Measurements from ENCODE around the gene IGF1R.

Gene IGF1R

DNA sequence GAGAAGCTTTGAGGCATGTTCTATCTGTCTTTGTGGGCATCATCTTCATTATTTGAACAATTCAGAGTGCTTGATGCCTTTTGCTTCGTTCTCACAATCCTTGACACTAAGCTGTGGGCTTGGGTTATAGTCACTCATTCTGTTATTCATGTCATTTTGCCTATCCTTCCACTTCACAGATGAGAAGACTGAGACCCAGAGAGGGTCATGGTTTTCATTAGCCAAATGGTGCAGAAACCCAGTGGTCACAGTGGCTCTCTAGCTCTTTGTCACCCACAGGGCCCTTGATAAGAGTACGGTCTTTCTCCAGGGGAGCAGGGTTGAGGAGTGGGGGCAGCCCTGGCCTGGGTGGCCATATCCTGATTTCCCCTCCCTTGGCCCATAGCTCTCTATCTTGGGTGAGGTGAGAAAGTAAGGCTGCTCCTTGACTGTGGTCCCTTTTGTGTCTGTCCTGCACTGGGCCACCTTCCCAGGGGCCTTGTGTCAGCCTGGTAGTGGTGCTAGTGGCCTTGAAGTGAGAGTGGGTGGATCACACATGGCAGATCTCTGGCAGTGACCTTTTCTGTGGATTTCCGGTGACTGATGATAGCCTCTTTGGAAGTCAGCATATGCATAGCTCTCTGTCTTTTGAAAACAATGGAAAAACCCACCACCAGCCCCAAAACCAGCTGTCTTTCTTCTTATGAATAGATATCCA is 130.1 kb downstream of the IGF1R start:
- Histone ChIP-seq H3K27me3 (ENCODE audit: control insufficient read depth in 5 of 5, insufficient read depth in 4 of 5, low read length in 5 of 5) (no peaks in the 10 kb centered on the region), H3K9me3 (ENCODE audit: control insufficient read depth in 5 of 5, low read length in 5 of 5) (no peaks in the 10 kb centered on the region), H3K4me1 (ENCODE audit: control insufficient read depth in 5 of 5, insufficient read depth in 5 of 5, low read length in 5 of 5) (peaks cover 0 to 8% (median 0%) of the 10 kb centered on the region in 5 donors), H3K9ac (ENCODE audit: low read length in 5 of 5) (no peak overlapping the region), H3K27ac (ENCODE audit: low read depth, low read length) (no peak overlapping the region), H3K4me3 (ENCODE audit: low read depth in 1 of 5, low read length in 5 of 5) (no peak overlapping the region), H3K36me3 (ENCODE audit: control insufficient read depth in 5 of 5, insufficient read depth in 5 of 5, low read length in 5 of 5) (no peaks in the 10 kb centered on the region)

DNA sequence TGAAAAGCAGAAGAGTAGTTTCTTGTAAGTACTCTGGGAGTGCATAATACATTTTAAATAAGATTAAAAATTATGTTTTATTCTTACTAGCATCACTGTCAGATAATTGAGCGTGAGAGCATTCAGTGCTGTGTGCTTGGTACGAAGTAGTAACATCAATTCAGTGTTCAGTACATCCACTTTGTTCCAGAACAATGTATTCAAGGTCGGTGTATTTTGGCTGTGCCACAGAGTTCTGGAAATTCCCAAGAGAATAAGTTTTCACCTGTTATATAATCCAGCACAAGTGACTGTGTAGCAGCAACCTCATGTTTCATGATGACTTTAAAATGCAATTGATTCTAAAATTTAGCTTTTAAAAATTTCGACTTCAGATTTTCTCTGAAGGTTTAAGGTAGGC is 130.6 kb downstream of the IGF1R start:
- Histone ChIP-seq H3K27me3 (ENCODE audit: control insufficient read depth in 5 of 5, insufficient read depth in 4 of 5, low read length in 5 of 5) (no peaks in the 10 kb centered on the region), H3K36me3 (ENCODE audit: control insufficient read depth in 5 of 5, insufficient read depth in 5 of 5, low read length in 5 of 5) (no peaks in the 10 kb centered on the region), H3K27ac (ENCODE audit: low read depth, low read length) (no peak overlapping the region), H3K4me1 (ENCODE audit: control insufficient read depth in 5 of 5, insufficient read depth in 5 of 5, low read length in 5 of 5) (peaks cover 0 to 5% (median 0%) of the 10 kb centered on the region in 5 donors), H3K9me3 (ENCODE audit: control insufficient read depth in 5 of 5, low read length in 5 of 5) (no peaks in the 10 kb centered on the region), H3K4me3 (ENCODE audit: low read depth in 1 of 5, low read length in 5 of 5) (no peak overlapping the region), H3K9ac (ENCODE audit: low read length in 5 of 5) (no peak overlapping the region)

GRCh38 chr15:98779463-98780071 is 131.2 kb downstream of the IGF1R start:
- Histone ChIP-seq H3K9me3 (ENCODE audit: control insufficient read depth in 5 of 5, low read length in 5 of 5) (no peaks in the 10 kb centered on the region), H3K36me3 (ENCODE audit: control insufficient read depth in 5 of 5, insufficient read depth in 5 of 5, low read length in 5 of 5) (no peaks in the 10 kb centered on the region), H3K4me1 (ENCODE audit: control insufficient read depth in 5 of 5, insufficient read depth in 5 of 5, low read length in 5 of 5) (peaks cover 0 to 5% (median 0%) of the 10 kb centered on the region in 5 donors), H3K9ac (ENCODE audit: low read length in 5 of 5) (no peak overlapping the region), H3K27ac (ENCODE audit: low read depth, low read length) (no peak overlapping the region), H3K4me3 (ENCODE audit: low read depth in 1 of 5, low read length in 5 of 5) (no peak overlapping the region), H3K27me3 (ENCODE audit: control insufficient read depth in 5 of 5, insufficient read depth in 4 of 5, low read length in 5 of 5) (no peaks in the 10 kb centered on the region)

- H3K36me3 ChIP-seq (ENCODE audit: control insufficient read depth in 5 of 5, insufficient read depth in 5 of 5, low read length in 5 of 5), result no peaks in the 10 kb centered on the region
- H3K4me3 ChIP-seq (ENCODE audit: low read depth in 1 of 5, low read length in 5 of 5), result no peak overlapping the region
- no peak overlapping the region for H3K9ac ChIP-seq (ENCODE audit: low read length in 5 of 5)
- no peak overlapping the region for H3K27ac ChIP-seq (ENCODE audit: low read depth, low read length)
- H3K27me3 ChIP-seq (ENCODE audit: control insufficient read depth in 5 of 5, insufficient read depth in 4 of 5, low read length in 5 of 5), result no peaks in the 10 kb centered on the region
- peaks cover 0 to 5% (median 0%) of the 10 kb centered on the region in 5 donors for H3K4me1 ChIP-seq (ENCODE audit: control insufficient read depth in 5 of 5, insufficient read depth in 5 of 5, low read length in 5 of 5)
- H3K9me3 ChIP-seq (ENCODE audit: control insufficient read depth in 5 of 5, low read length in 5 of 5), result no peaks in the 10 kb centered on the region
These were observed 133.5 kb downstream of the IGF1R start for GRCh38 chr15:98781838-98782237.

DNA sequence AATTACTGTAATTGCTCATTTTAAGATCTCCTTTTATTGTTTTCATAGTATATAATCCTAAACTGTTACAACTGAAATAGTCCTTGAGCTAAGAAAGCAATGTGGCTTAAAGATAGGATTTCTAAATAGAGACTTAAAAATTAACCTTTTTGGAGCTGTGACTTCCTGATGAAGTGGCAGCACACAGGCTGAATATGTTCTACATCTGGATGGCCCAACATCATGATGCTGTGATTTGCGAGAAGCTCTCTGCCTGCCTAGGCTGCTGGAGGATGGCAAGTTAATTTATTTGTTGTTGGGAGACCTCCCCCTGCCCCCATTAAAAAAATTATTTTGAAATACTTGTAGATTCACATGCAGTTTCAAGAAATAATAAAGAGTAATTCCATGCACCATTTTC is 134.5 kb downstream of the IGF1R start:
- H3K36me3 ChIP-seq (ENCODE audit: control insufficient read depth in 5 of 5, insufficient read depth in 5 of 5, low read length in 5 of 5), result no peaks in the 10 kb centered on the region
- H3K9ac ChIP-seq (ENCODE audit: low read length in 5 of 5), result no peak overlapping the region
- H3K9me3 ChIP-seq (ENCODE audit: control insufficient read depth in 5 of 5, low read length in 5 of 5), result no peaks in the 10 kb centered on the region
- peaks cover 0 to 5% (median 0%) of the 10 kb centered on the region in 5 donors for H3K4me1 ChIP-seq (ENCODE audit: control insufficient read depth in 5 of 5, insufficient read depth in 5 of 5, low read length in 5 of 5)
- no peaks in the 10 kb centered on the region for H3K27me3 ChIP-seq (ENCODE audit: control insufficient read depth in 5 of 5, insufficient read depth in 4 of 5, low read length in 5 of 5)
- H3K27ac ChIP-seq (ENCODE audit: low read depth, low read length), result no peak overlapping the region
- H3K4me3 ChIP-seq (ENCODE audit: low read depth in 1 of 5, low read length in 5 of 5), result no peak overlapping the region

GRCh38 chr15:98785431-98785806 is 137.1 kb downstream of the IGF1R start:
- H3K36me3 ChIP-seq (ENCODE audit: control insufficient read depth in 5 of 5, insufficient read depth in 5 of 5, low read length in 5 of 5), result no peaks in the 10 kb centered on the region
- no peak overlapping the region for H3K27ac ChIP-seq (ENCODE audit: low read depth, low read length)
- H3K9ac ChIP-seq (ENCODE audit: low read length in 5 of 5), result no peak overlapping the region
- H3K4me3 ChIP-seq (ENCODE audit: low read depth in 1 of 5, low read length in 5 of 5), result no peak overlapping the region
- no peaks in the 10 kb centered on the region for H3K9me3 ChIP-seq (ENCODE audit: control insufficient read depth in 5 of 5, low read length in 5 of 5)
- no peaks in the 10 kb centered on the region for H3K27me3 ChIP-seq (ENCODE audit: control insufficient read depth in 5 of 5, insufficient read depth in 4 of 5, low read length in 5 of 5)
- H3K4me1 ChIP-seq (ENCODE audit: control insufficient read depth in 5 of 5, insufficient read depth in 5 of 5, low read length in 5 of 5), result peaks cover 0 to 10% (median 0%) of the 10 kb centered on the region in 5 donors

DNA sequence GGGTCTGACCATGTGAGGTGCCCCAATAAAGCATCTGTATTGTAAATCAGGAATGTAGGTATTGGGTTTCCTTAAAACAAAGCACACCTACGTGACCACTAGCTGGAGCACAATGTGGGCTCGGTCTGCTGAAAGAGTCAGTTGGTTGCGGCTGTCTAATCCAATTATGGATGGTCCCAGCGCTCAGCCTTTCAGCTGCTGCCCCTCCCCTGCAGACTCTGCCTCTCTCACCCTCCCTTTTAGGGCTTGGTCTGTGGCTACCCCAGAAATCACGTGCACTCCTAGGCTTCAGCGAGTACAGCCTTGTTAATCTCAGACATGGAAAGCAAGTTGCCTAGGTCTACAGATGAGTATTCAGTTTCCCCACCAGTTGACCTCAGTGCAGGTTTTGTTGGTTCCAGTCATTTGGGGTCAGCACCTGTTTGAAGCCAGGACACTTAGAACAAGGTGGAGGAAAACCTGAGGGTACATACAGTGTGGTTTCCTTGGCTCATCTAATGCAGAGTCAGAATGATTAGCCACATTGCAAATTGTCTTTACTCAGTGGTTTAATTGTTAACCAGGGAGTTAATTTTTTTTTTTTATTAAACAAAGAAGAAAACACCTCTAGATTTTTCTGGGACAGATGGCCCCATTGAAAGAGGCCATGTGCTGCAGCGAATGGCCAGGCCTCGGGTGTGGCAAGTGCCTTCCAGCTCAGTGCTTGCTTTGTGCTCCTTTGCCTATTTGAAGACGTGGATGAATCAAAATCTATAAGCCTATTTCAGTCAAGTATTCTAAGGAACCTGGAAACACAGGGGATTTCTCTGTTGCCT is 137.7 kb downstream of the IGF1R start:
- Histone ChIP-seq H3K4me1 (ENCODE audit: control insufficient read depth in 5 of 5, insufficient read depth in 5 of 5, low read length in 5 of 5) (peaks cover 0 to 10% (median 0%) of the 10 kb centered on the region in 5 donors), H3K27ac (ENCODE audit: low read depth, low read length) (no peak overlapping the region), H3K4me3 (ENCODE audit: low read depth in 1 of 5, low read length in 5 of 5) (no peak overlapping the region), H3K9ac (ENCODE audit: low read length in 5 of 5) (no peak overlapping the region), H3K9me3 (ENCODE audit: control insufficient read depth in 5 of 5, low read length in 5 of 5) (no peaks in the 10 kb centered on the region), H3K27me3 (ENCODE audit: control insufficient read depth in 5 of 5, insufficient read depth in 4 of 5, low read length in 5 of 5) (no peaks in the 10 kb centered on the region), H3K36me3 (ENCODE audit: control insufficient read depth in 5 of 5, insufficient read depth in 5 of 5, low read length in 5 of 5) (no peaks in the 10 kb centered on the region)

- H3K9ac ChIP-seq (ENCODE audit: low read length in 5 of 5), result no peak overlapping the region
- H3K4me3 ChIP-seq (ENCODE audit: low read depth in 1 of 5, low read length in 5 of 5), result no peak overlapping the region
- peaks cover 0 to 10% (median 0%) of the 10 kb centered on the region in 5 donors for H3K4me1 ChIP-seq (ENCODE audit: control insufficient read depth in 5 of 5, insufficient read depth in 5 of 5, low read length in 5 of 5)
- H3K27ac ChIP-seq (ENCODE audit: low read depth, low read length), result no peak overlapping the region
- H3K36me3 ChIP-seq (ENCODE audit: control insufficient read depth in 5 of 5, insufficient read depth in 5 of 5, low read length in 5 of 5), result no peaks in the 10 kb centered on the region
- no peaks in the 10 kb centered on the region for H3K27me3 ChIP-seq (ENCODE audit: control insufficient read depth in 5 of 5, insufficient read depth in 4 of 5, low read length in 5 of 5)
- H3K9me3 ChIP-seq (ENCODE audit: control insufficient read depth in 5 of 5, low read length in 5 of 5), result no peaks in the 10 kb centered on the region
These were observed 138.4 kb downstream of the IGF1R start for GRCh38 chr15:98786717-98787116.

- H3K27ac ChIP-seq (ENCODE audit: low read depth, low read length), result no peak overlapping the region
These were observed 138.9 kb downstream of the IGF1R start for GRCh38 chr15:98787194-98787593.

More at GRCh38 chr15:98787194-98787593, 138.9 kb downstream of the IGF1R start:
- no peaks in the 10 kb centered on the region for H3K9me3 ChIP-seq (ENCODE audit: control insufficient read depth in 5 of 5, low read length in 5 of 5)
- no peaks in the 10 kb centered on the region for H3K36me3 ChIP-seq (ENCODE audit: control insufficient read depth in 5 of 5, insufficient read depth in 5 of 5, low read length in 5 of 5)
- peaks cover 0 to 10% (median 0%) of the 10 kb centered on the region in 5 donors for H3K4me1 ChIP-seq (ENCODE audit: control insufficient read depth in 5 of 5, insufficient read depth in 5 of 5, low read length in 5 of 5)
- no peak overlapping the region for H3K4me3 ChIP-seq (ENCODE audit: low read depth in 1 of 5, low read length in 5 of 5)
- H3K27me3 ChIP-seq (ENCODE audit: control insufficient read depth in 5 of 5, insufficient read depth in 4 of 5, low read length in 5 of 5), result no peaks in the 10 kb centered on the region
- no peak overlapping the region for H3K9ac ChIP-seq (ENCODE audit: low read length in 5 of 5)
